Mucosa of descending colon (tissue), 3 donors: ENCODE measurements around the gene ATP2A3. TPM values are rescaled to one million over a fixed set of nuclear protein-coding genes. Genes with fewer than 3 reads are reported as not detected.

Experiments used
- ATAC-seq: fragments of 200-7000 bp; cut with Tn5 transposase; one replicate; pipeline ENCODE4 v1.9.1; 2020; ENCODE audit warnings: mild to moderate bottlenecking, moderate library complexity
- DNase-seq, 3 donors: peaks; one replicate each; pipeline ENCODE4 v3.0.0-alpha.2; 2020
- H3K36me3 ChIP-seq: fragments of 200-600 bp; one replicate; pipeline ENCODE4 v1.8.0; 2021; ENCODE audit warnings: low read depth, mild to moderate bottlenecking
- H3K4me1 ChIP-seq: fragments of 200-600 bp; one replicate; pipeline ENCODE4 v1.8.0; 2021; ENCODE audit warnings: low read depth, mild to moderate bottlenecking
- H3K4me3 ChIP-seq: fragments of 200-600 bp; one replicate; pipeline ENCODE4 v1.8.0; 2021; ENCODE audit warnings: mild to moderate bottlenecking
- H3K9me3 ChIP-seq: fragments of 200-600 bp; one replicate; pipeline ENCODE4 v1.8.0; 2021; ENCODE audit warnings: mild to moderate bottlenecking
- intact Hi-C, 2 donors: fragments of 100-400 bp; cut with DNase I in 1 of 2; cut with micrococcal nuclease in 1 of 2; formaldehyde crosslinking; loops; one replicate each; pipeline versions ENCODE4 v1.11.0 to v1.11.1; 2022; cut with DNase I, micrococcal nuclease
- total RNA-seq, 3 donors: library from RNA; stranded (reverse); fragmentation: NEBNext Ultra II Directional in 2 of 3; extraction: Animal tissue kit (Norgen Biotek cat#: 25700) in 2 of 3; gene quantifications; one replicate each; pipeline versions ENCODE4 v1.2.1 to v1.2.4, GENCODE V29; 2021 to 2023
- TF ChIP-seq, protein P1 (sequence below): fragments of 200-600 bp; IDR thresholded peaks from one replicate; pipeline ENCODE4 v1.8.0; 2022; ENCODE audit warnings: antibody characterized with exemption, mild to moderate bottlenecking
- donor health status: DM: no; HTN: no; CAD: no; lungs with moderate emphysema.
- donor health status: DM: no; HTN: no; CAD: no.
- donor health status: DM: no; HTN: yes; CAD: no.

Gene ATP2A3
- total RNA-seq, 3 donors from 2014 or later = 72.8 to 253 (median 247) TPM

DNA sequence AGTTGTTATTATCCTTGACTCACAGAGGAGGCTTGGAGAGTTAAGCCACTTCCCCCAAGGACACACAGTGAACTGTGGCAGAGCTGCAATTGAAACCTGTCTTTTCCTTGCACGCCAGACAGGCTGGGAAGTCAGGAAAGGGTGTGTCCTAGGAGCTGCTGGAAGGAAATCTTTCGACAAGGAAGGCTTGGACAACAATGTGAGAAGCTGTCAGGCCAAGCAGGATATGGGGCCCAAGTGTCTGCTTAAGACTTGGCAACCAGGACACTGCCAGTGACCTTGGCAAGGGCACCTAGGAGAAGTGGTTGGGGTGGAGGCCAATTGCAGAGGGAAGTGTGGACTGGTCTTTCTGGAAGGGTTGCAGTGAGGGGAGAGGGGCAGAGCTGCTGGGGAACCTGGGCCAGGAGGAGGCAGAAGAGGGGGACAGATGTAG, 69.3 kb downstream of the ATP2A3 start:
- intact Hi-C loops = no loop called here
- ATAC-seq = peak; percentile 47
- peak in 2 of 3 donors; percentile 68 to 73 for DNase-seq
- Histone ChIP-seq H3K9me3 (no peaks in the 10 kb centered on the region), H3K4me1 (peaks cover 39% of the 10 kb centered on the region), H3K4me3 (no peak overlapping the region), H3K36me3 (no peaks in the 10 kb centered on the region)
- TF ChIP-seq, protein P1, sequence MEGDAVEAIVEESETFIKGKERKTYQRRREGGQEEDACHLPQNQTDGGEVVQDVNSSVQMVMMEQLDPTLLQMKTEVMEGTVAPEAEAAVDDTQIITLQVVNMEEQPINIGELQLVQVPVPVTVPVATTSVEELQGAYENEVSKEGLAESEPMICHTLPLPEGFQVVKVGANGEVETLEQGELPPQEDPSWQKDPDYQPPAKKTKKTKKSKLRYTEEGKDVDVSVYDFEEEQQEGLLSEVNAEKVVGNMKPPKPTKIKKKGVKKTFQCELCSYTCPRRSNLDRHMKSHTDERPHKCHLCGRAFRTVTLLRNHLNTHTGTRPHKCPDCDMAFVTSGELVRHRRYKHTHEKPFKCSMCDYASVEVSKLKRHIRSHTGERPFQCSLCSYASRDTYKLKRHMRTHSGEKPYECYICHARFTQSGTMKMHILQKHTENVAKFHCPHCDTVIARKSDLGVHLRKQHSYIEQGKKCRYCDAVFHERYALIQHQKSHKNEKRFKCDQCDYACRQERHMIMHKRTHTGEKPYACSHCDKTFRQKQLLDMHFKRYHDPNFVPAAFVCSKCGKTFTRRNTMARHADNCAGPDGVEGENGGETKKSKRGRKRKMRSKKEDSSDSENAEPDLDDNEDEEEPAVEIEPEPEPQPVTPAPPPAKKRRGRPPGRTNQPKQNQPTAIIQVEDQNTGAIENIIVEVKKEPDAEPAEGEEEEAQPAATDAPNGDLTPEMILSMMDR = no peak

DNA sequence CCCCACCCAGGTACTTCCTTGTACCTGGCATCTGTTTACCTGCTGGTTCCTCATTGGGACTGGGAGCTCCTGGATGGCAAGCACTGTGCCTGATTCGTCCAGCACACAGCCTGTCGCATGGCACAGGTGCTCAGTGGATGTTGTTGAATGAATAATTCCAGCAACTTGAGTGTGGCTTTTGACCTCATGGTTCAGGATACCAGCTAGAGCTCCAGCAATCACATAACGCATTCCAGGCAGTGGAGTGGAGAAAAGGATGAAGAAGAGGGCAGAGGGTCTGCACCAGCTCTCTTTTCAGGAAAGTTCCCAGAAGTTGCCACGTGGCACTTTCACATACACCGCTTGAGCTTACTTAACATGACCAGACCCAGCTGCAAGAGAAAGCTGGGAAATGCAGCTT, 70.0 kb downstream of the ATP2A3 start:
- ATAC-seq (peak; percentile 45), DNase-seq (peak in 1 of 3 donors; percentile 46)
- TF ChIP-seq, protein P1 = no peak
- Histone ChIP-seq H3K4me1 (peaks cover 39% of the 10 kb centered on the region), H3K9me3 (no peaks in the 10 kb centered on the region), H3K36me3 (no peaks in the 10 kb centered on the region), H3K4me3 (no peak overlapping the region)
- intact Hi-C loops = no loop called here

DNA sequence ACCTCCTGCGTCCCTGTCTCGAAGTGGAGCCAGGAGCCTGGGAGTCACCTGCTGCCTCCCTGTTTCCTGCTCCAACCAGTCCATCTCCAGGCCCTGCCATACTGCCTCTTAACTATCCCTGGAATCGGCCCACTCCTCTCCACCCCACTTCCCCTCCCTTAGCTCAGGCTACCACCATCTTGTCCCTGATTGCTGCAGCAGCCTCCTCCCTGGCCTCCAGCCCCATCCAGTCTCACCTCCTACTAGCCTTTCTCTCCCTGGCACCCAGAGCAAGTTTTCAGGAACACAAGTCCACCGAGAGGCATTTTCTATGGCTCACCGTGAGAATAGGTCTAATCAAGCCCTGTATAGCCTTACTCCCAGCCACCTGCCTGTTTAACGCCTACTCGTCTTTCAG, 70.5 kb downstream of the ATP2A3 start:
- Histone ChIP-seq H3K4me1 (peaks cover 44% of the 10 kb centered on the region), H3K36me3 (no peaks in the 10 kb centered on the region), H3K9me3 (no peaks in the 10 kb centered on the region), H3K4me3 (no peak overlapping the region)
- TF ChIP-seq, protein P1 = no peak
- DNase-seq (no peak), ATAC-seq (no peak)
- intact Hi-C loops = no loop called here

DNA sequence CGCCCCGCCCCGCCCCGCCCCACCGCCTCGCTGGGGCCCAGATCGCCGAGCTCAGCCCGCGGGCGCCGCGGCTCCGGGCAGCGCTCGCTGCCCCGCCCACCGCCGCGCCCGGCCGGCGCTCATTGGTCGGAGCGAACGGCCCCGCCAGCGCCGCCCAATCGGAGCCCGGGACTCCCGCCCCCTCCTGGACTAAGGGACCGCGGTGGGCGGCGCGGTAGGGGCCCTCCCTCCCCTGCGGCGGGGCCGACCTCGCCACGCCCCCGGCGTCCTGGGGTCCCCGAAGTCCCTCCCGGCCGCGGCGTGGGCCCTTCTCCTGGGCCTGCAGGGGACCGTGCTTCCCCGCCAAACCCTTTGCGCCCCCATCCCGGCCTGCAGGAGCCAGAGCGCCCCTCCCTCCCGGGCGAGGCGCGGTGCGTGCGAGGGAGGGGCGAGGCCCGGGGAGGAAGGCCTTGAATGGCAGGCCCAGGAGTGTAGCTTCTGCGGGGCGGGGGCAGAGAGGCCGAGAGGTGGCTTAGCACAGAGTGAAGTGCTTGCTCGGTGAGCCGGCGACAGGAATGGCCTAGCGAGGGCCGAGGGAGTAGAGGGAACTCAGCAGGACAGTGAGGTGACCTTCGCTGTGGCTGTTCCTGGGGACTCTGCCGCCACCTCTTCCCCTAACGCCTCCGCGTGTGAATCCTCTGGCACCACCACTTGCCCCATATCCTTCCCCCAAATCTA, 71.1 kb downstream of the ATP2A3 start, which contains the start of gene CAMKK1:
TSS of gene CAMKK1 (minus strand) at position 51 of the 717 bp plus-strand sequence. CDS start 7,366 bp downstream, outside the sequence.
- ATAC-seq = peak; percentile 76
- intact Hi-C loops = no loop called here
- H3K4me1 ChIP-seq = peaks cover 48% of the 10 kb centered on the region
- TF ChIP-seq, protein P1 = no peak
- H3K4me3 ChIP-seq = peak within 1 kb of the TSS; percentile 30
- no peaks in the 10 kb centered on the region for H3K36me3 ChIP-seq
- H3K9me3 ChIP-seq = no peaks in the 10 kb centered on the region
- peak; percentile 93 to 95 (median 93) for DNase-seq

DNA sequence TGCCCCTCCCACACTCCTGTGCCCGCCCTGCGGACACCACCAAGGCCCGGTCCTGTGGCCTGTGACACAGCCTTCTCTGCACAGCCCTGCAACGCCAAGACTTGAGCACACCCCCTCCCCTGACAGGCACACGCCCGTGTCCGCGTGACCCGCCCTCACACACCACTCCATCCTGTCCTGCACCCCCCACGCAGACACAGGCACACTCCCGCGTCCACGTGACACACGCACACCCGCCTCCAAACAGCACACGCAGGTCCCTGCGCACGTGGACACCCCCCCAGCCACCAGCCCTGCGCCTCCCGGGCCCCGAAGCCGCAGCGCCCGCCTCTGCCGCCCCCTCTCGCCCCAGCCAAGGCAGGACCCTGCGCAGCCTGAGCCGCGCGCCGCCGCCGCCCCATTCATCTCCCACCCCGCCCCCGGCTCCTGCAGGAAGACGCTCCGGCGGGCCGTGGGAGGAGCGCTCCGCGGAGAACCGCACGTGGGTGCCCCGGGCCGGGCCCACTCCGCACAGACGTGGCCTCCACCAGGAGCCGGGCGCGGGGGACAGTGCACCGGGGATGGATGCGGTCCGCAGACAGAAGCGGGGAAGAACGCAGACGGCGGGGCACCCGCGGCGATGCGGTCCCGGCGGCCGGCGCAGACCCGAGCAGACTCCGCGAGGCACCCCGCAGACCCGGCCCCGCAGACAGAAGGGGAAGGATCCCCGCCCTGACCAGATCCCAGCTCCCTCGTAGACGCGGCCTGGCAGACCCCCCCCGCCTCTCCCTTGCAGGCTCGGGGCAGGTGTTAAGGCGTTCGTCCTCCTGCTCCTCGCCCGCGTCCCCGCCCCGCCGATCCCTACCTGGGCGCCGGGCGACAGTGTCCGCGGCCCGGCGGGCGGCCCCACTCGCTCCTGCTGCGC, 71.9 kb downstream of the ATP2A3 start:
- TF ChIP-seq, protein P1 = no peak
- no peaks in the 10 kb centered on the region for H3K9me3 ChIP-seq
- peak; percentile 75 to 92 (median 81) for DNase-seq
- peaks cover 52% of the 10 kb centered on the region for H3K4me1 ChIP-seq
- intact Hi-C loops = no loop called here
- peak overlapping the region; percentile 19 for H3K4me3 ChIP-seq
- ATAC-seq = peak; percentile 13
- no peaks in the 10 kb centered on the region for H3K36me3 ChIP-seq
